Measurements from ENCODE around the gene SCAI.

- TF ChIP-seq CTCF (IDR thresholded peaks at IDR 0.05) (no peak), SIN3A (IDR thresholded peaks at IDR 0.05; ENCODE audit: borderline replicate concordance, insufficient read depth, low read depth, low read length) (no peak), POLR2AphosphoS5 (IDR thresholded peaks at IDR 0.05; ENCODE audit: low read depth, low read length) (no peak)
Measured at GRCh38 chr9:124946167-124946566, 197.2 kb downstream of the SCAI start.

Data from Panc1 (cell line).